ENCODE data around the gene FAM149B1.
"Not testable (repeated sequence)": the region's sequence is repeated elsewhere in the genome, so short reads cannot be mapped to it uniquely, and the experiment has no call there.

Gene FAM149B1

DNA sequence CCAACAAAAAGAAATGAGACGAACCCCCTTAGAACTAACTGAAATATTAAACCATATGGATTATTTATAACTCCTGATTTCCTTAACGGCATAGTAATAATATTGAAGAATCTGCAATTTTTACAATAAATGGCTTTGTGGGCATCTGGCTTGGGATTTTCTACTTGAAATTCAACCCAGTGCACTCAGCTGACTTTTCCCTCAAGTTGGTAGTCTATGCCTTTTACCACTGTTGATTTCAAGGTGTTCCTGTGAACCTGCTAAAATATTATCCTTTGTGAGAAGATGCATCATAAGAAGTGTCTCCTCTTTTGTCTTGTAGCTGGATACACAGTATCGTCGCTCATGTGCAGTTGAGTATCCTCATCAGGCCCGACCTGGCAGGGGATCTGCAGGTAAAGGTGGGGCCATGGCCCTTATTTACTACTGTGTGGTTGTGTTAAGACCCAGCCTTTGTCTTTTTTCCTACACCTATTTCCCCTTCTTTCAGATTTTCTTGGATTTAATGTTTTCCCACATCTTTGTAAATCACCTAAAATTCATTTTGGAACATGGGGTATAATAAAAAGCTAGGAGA lies 71.2 kb downstream of the FAM149B1 start:
- DNase-seq: no peak

DNA sequence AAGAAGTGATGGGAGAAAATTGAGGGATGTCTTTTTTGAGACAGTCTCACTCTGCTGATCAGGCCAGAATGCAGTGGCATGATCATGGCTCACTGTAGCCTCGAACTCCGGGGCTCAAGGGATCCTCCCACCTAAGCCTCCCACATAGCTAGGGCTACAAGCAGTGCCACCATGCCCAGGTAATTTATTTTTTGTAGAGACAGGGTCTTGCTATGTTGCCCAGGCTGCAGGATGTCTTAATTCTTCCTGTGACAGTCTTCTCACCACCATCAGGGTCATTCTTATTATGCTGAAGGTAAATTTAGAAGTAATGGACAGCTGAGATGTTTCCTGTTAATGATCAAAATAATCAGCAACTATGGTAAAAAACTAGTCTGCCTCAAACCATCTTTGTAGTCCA lies 72.0 kb downstream of the FAM149B1 start:
- no peak for DNase-seq

- no peak for DNase-seq
Observed at GRCh38 chr10:73244866-73245477, 77.1 kb downstream of the FAM149B1 start.

DNA sequence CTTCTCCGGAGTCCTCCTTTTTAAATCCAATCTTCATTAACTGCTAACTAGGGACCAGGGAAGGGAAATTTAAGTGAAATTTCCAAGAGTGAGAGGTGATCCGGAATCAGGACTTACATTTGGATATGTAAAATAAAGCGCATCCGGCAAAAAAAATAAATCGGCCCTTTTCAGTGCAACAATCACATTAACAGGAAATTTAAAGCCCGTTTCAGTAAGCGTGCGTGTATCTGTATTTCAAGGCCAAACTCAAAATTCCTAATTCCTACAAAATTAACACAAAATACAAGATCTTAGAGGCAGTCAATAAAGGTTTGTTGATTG lies 78.4 kb downstream of the FAM149B1 start:
- DNase-seq: no peak

- peak; percentile 85 for DNase-seq
Observed at GRCh38 chr10:73246646-73247508, 79.0 kb downstream of the FAM149B1 start, which contains the start of gene DNAJC9. TSS of gene DNAJC9 (minus strand) at chr10:73247255. CDS start at chr10:73247189, 66 bp downstream.

DNA sequence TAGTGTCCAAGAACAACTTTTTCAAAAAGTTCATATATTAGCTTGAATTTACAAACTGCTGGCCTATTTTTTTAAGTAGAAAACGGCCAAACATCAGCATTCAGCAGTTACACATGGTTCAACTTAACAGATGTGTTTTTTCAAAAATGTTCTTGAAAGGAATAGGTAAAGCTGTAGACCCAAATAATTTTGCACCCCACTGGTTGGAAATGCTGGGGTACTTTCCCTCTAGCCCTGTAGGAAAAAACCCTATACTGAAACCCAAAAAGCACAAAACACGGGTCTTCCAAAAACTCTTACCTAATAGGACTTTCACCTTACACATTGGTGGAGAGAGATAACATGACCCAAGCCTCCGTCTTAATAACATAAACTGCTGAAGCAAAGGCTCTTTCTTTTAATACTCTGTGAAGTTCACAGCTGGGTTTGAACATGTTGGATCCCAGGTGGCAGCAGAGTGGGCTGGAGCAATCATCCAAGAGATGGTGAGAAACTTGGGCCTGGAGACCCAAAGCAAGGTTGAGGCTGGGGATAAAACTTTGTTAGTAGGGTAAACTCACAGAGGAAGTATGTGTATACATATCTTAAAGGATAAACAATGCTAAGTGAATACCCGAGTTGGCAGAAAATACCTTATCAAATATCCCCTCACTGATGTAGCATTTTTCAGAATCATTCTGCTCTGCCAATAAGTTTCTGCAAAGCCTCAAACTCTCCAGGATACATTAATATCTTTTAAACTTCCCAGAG lies 79.8 kb downstream of the FAM149B1 start:
- DNase-seq: no peak

DNA sequence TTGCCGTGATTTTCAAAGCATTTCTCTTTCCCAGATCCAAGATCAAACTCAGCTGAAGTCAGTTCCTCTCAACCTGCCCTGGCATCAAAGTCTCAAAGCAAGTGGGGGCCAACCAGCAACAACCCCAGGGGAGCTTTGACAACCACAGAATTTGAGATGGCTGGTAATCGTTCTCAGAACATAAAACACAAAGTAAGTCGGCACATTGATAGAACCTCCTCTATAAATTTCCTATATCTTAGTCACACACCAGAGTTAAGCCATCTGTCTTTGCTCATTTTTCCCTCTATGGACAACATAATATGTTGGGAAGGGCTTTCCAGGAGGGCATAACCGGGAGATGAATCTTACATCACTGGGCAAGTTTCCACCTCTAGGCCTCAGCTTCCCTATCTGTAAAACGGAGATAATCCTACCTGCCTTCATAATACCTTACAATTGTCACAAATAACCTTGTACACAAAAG lies 80.4 kb downstream of the FAM149B1 start:
- DNase-seq: no peak

DNA sequence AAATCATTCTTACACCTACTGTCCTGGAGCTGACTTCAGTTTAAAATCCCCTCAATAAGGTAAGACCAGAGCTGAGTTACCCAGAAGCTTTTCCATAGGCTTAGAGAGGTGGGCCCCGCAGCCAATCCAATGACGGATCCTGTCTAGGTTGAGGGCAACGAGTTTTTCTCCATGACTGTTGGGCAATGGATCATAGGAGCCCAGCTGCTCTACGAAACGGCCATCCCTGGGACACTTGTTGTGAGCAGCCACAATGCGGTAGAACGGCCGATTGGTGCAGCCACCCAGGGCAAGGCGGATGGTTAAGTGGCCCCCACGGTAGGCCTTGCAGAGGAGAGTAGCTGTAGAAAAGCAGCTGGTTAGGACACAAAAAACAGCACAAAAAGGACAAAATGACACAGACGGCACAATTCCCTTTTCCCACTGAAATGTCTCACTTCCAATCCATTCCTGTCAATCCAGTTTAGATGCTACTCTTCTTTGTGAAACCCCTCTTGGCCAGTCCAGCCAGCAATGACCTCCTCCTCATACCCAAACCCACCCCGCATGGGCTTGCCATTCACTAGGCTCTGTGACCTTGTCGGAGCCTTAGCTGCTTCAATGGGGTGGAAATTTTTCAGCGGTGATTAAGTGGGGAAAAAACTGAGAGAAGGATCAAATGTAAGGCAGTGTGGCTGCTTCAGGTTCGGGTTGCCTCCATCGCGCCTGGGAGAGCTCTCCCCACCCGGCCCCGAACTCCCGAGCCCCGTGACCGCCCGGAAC lies 83.9 kb downstream of the FAM149B1 start:
- no peak for DNase-seq

GRCh38 chr10:73252445-73253224 lies 84.7 kb downstream of the FAM149B1 start, which contains the start of gene MRPS16:
TSS of gene MRPS16 (minus strand) at chr10:73252644. CDS start at chr10:73252482, 162 bp downstream.
- DNase-seq: peak; percentile 92

DNA sequence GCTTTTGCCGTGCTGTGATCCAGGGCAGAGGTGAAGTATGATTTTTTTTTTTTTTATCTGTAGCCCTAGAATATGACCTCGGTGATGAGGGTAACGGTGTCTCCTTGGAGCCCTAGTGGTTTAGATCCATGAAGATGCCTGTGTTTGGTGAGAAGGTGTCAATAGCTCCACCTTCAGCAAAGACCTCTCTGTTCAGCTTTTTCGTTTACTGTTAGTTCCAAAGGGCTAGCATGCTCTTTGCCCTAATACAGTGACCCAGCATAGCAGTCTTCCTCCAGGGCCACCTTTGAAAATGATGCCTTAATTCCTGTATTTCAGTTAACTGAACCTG lies 85.3 kb downstream of the FAM149B1 start:
- DNase-seq: no peak

- DNase-seq: not testable (repeated sequence)
Observed at GRCh38 chr10:73258612-73259011, 90.7 kb downstream of the FAM149B1 start.

DNA sequence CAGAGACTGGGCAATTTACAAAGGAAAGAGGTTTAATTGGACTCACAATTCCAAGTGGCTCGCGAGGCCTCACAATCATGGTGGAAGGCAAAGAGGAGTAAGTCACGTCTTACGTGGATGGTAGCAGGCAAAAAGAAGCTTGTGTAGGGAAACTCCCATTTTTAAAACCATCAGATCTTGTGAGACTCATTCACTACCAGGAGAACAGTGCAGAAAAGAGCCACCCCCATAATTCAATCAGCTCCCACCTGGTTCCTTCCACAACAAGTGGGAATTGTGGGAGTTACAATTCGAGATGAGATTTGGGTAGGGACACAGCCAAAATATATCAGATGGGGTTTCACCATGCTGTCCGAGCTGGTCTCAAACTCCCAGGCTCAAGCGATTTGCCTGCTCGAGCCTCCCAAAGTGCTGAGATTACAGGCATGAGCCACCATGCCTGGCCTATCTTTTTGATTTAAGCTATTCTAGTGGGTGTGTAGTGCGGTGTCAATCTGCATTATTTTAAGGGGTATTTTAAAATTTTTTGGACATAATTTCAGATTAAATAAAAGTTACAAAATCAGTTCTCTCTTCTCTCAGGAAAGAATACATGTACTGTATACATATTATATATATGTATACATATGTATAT lies 93.6 kb downstream of the FAM149B1 start:
- no peak for DNase-seq

GRCh38 chr10:73262105-73262730 lies 94.3 kb downstream of the FAM149B1 start:
- no peak for DNase-seq

DNA sequence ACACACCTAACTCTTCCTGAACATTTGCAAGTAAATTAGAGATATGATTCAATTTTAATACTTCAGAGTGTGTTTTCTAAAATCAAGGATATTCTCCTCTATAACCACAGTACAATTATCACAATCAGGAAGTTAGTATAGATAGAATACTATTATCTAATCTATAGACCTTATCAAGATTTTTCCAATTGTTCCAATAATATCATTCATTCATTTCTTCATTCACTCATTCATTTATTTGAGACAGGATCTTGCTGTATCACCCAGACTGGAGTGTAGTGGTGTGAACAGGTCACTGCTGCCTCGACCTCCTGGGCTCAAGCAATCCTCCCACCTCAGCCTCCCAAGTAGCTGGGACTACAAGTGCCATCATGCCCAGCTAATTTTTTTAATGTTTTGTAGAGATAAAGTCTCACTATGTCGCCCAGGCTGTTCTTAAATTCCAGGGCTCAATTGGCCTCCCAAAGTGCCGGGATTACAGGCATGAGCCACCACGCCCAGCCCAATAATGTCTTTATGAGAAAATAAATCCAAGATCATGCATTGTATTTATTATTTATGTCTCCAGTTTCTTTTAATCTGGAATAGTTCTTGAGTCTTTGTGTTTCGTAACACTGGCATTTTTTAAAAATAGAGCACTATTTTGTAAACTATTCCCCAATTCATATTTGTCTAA lies 95.1 kb downstream of the FAM149B1 start:
- no peak for DNase-seq

GRCh38 chr10:73263693-73264347 lies 95.9 kb downstream of the FAM149B1 start:
- peak; percentile 9 for DNase-seq

- DNase-seq: no peak
Observed at GRCh38 chr10:73264423-73264822, 96.5 kb downstream of the FAM149B1 start.

- no peak for DNase-seq
Observed at GRCh38 chr10:73281097-73281496, 113.2 kb downstream of the FAM149B1 start.

GRCh38 chr10:73287441-73287840 lies 119.5 kb downstream of the FAM149B1 start:
- DNase-seq: no peak

DNA sequence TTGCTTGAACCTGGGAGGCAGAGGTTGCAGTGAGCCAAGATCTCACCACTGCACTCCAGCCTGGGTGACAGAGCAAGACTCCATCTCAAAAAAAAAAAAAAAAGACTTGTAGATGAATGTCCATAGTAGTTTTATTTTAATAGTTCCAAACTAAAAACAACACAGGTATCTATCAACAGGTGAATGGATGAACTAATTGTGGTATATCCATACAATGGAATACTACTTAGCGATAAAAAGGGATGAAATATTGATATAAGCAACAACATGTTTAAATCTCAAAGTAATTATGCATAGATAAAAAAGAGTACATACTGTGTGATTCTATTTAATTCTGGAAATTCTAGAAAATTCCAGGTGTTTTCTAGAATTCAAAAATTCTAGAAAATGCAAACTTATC lies 122.0 kb downstream of the FAM149B1 start:
- DNase-seq: no peak

DNA sequence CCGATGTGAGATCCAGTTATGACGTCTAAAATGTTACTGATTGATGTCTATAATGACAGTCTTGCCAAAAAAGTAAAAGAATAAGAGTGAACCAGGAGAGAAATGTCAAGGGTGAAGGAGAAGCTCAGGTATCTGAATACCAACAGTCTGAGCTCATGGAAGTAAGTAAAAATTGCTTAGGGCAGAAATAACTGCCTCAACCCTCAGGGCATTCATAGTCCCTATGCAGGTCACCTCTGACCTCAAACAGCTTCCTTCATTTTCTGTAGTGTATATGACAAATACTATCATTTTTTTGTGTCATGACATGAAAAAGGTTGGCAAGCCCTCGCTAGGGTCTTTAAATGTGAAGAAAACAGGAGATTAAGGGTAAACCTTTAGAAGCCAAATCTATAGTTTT lies 125.5 kb downstream of the FAM149B1 start:
- DNase-seq: no peak
